K562 treated with DMSO at 1 percent for 12 hours (cell line): Measurements from ENCODE around the gene AMOT. TPM values are rescaled to one million over a fixed set of nuclear protein-coding genes. Genes with fewer than 3 reads are reported as not detected.

Experiments
- total RNA-seq: library from RNA; unstranded; fragments of 300-600 nt; gene quantifications from 2 replicates; pipeline ENCODE4 v1.2.3, GENCODE V29; 2022; ENCODE audit not compliant: insufficient read depth

AMOT gene, protein sequence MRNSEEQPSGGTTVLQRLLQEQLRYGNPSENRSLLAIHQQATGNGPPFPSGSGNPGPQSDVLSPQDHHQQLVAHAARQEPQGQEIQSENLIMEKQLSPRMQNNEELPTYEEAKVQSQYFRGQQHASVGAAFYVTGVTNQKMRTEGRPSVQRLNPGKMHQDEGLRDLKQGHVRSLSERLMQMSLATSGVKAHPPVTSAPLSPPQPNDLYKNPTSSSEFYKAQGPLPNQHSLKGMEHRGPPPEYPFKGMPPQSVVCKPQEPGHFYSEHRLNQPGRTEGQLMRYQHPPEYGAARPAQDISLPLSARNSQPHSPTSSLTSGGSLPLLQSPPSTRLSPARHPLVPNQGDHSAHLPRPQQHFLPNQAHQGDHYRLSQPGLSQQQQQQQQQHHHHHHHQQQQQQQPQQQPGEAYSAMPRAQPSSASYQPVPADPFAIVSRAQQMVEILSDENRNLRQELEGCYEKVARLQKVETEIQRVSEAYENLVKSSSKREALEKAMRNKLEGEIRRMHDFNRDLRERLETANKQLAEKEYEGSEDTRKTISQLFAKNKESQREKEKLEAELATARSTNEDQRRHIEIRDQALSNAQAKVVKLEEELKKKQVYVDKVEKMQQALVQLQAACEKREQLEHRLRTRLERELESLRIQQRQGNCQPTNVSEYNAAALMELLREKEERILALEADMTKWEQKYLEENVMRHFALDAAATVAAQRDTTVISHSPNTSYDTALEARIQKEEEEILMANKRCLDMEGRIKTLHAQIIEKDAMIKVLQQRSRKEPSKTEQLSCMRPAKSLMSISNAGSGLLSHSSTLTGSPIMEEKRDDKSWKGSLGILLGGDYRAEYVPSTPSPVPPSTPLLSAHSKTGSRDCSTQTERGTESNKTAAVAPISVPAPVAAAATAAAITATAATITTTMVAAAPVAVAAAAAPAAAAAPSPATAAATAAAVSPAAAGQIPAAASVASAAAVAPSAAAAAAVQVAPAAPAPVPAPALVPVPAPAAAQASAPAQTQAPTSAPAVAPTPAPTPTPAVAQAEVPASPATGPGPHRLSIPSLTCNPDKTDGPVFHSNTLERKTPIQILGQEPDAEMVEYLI
- total RNA-seq: not detected in 2 replicates

DNA sequence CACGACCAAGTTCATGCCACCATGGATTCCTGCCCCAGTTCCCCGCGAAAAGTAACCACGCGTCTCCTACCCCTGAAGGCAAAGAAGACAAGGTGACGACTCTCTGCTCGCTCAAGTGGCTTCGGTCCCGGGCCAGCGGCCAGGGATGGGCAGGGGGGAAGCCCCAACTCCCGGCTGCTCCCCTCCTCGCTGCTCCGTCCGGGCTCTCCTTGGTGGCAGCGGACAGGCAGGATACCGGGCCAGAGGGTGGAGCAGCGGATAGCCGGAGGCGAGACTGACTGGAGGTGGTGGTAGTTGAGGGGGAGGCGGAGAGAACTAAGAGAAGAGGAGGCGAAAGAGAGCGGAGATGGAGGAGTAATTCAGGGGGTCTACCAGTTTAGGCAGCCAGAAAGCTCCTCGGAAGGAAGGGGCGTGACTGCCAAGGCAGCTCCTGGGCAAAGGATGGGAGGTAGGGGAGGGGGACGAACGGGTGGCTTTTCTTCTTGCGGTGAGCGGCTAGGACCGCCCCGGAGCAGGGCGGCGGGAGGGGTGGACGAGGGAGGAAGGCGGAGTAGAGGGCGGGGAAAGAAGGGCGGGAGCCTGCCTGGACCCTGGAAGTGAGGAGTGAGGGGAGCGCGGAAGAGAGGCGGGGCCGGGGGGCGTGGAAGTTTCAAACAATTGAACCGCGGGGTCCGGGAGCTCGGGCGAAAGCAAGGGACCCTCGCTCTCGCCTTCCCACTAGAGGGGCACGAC is at the start of gene AMOT:
Gene AMOT, minus strand, starts transcription at position 450 of the 732 bp plus-strand sequence. CDS start 17,705 bp downstream, outside the sequence.

Other genes starting within 250 kb of the AMOT start
- gene LHFPL1, start 160.9 kb downstream of the AMOT start, total RNA-seq: not detected in 2 replicates